Endothelial cell of umbilical vein (primary cell): ENCODE measurements around the gene ITPKC. TPM values are rescaled to one million over a fixed set of nuclear protein-coding genes. Genes with fewer than 3 reads are reported as not detected.

Source experiments
- BruUV-seq: library from RNA; stranded (reverse); fragments of 400-500 nt; replicated peaks from 2 replicates; lab custom pipeline; 2021; lab: Mats Ljungman, UMichigan
- CTCF ChIA-PET: fragments of 300-600, 350-600 bp; sonication (Branson Sonifier 250); formaldehyde crosslinking; loops from one replicate; lab custom pipeline; 2021; ENCODE audit warnings: antibody characterized with exemption, inconsistent platforms; lab: Charles Lee
- POLR2A ChIA-PET: fragments of 300-600, 350-600 bp; sonication (Branson Sonifier 250); formaldehyde crosslinking; loops from one replicate; lab custom pipeline; 2021; ENCODE audit warnings: antibody characterized with exemption, inconsistent platforms; lab: Charles Lee
- DNase-seq: peaks from one replicate; pipeline ENCODE4 v3.0.0-alpha.2; 2011; ENCODE audit warnings: low read depth, low spot score
- FAIRE-seq: peaks from 2 replicates; lab custom pipeline; 2011; peaks lifted over from hg19 to GRCh38; lab: Jason Lieb, UNC
- H2AFZ ChIP-seq: 2 replicates; pipeline ENCODE4 v1.6.0; 2012; ENCODE audit warnings: low read depth, low read length, control low read depth, inconsistent platforms
- H3K27ac ChIP-seq: 2 replicates; pipeline ENCODE4 v1.5.1; 2011; ENCODE audit warnings: low read depth, mild to moderate bottlenecking, control low read depth, low read length, moderate library complexity; ENCODE audit not compliant: insufficient read depth
- H3K27me3 ChIP-seq, 2 experiments: 2 replicates each; pipeline versions ENCODE4 v1.6.0 to v1.6.1; 2011; ENCODE audit warnings: low read length in 2 of 2, mixed read lengths in 1 of 2; ENCODE audit not compliant: control insufficient read depth in 2 of 2, insufficient read depth in 2 of 2
- H3K36me3 ChIP-seq, 2 experiments: 2 replicates in 1 of 2; 3 replicates in 1 of 2; pipeline ENCODE4 v1.5.1; 2011; ENCODE audit warnings: low read length in 2 of 2, mild to moderate bottlenecking in 1 of 2, moderate library complexity in 1 of 2; ENCODE audit not compliant: control insufficient read depth in 2 of 2, insufficient read depth in 2 of 2; ENCODE audit errors: extremely low read depth in 1 of 2
- H3K4me1 ChIP-seq: 3 replicates; pipeline ENCODE4 v1.5.1; 2011; ENCODE audit warnings: mild to moderate bottlenecking, low read length; ENCODE audit not compliant: control insufficient read depth, insufficient read depth; ENCODE audit errors: extremely low read depth
- H3K4me2 ChIP-seq: 2 replicates; pipeline ENCODE4 v1.6.1; 2011; ENCODE audit warnings: low read length, control low read depth, mixed read lengths; ENCODE audit not compliant: insufficient read depth
- H3K4me3 ChIP-seq, 3 experiments: fragments of 200-600 bp in 1 of 3; sonication (generic), shearing (Covaris generic) in 1 of 3; replicated peaks in 1 of 3; 2 replicates each; pipeline ENCODE4 v1.5.1; 2011 to 2016; ENCODE audit warnings: control low read depth in 3 of 3, low read length in 3 of 3, mild to moderate bottlenecking in 2 of 3, inconsistent platforms in 1 of 3, low read depth in 1 of 3, moderate library complexity in 1 of 3; ENCODE audit not compliant: insufficient read depth in 1 of 3
- H3K79me2 ChIP-seq: 2 replicates; pipeline ENCODE4 v1.6.0; 2012; ENCODE audit warnings: low read length, inconsistent platforms; ENCODE audit not compliant: control insufficient read depth, insufficient read depth
- H3K9ac ChIP-seq: replicated peaks from 2 replicates; pipeline ENCODE3; 2011; ENCODE audit warnings: low read length, control low read depth; ENCODE audit not compliant: insufficient read depth; ENCODE audit errors: extremely low read depth
- H3K9me1 ChIP-seq: replicated peaks from 3 replicates; pipeline ENCODE4 v1.6.0; 2011; ENCODE audit warnings: mild to moderate bottlenecking, low read length; ENCODE audit not compliant: control insufficient read depth, insufficient read depth; ENCODE audit errors: extremely low read depth
- H3K9me3 ChIP-seq: replicated peaks from 2 replicates; pipeline ENCODE4 v1.5.1; 2012; ENCODE audit warnings: low read length, inconsistent platforms; ENCODE audit not compliant: control insufficient read depth, insufficient read depth
- H4K20me1 ChIP-seq: replicated peaks from 2 replicates; pipeline ENCODE3; 2011; ENCODE audit warnings: mild to moderate bottlenecking, low read length; ENCODE audit not compliant: control insufficient read depth, insufficient read depth; ENCODE audit errors: extremely low read depth
- EZH2 ChIP-seq: IDR thresholded peaks from 2 replicates; pipeline ENCODE4 v1.6.1; 2012; ENCODE audit warnings: borderline replicate concordance, low read depth, mild to moderate bottlenecking, moderate library complexity, low read length, inconsistent platforms; ENCODE audit not compliant: severe bottlenecking
- FOS ChIP-seq: IDR thresholded peaks from 2 replicates; pipeline ENCODE4 v1.6.1; 2011; ENCODE audit warnings: mild to moderate bottlenecking, low read length, moderate library complexity, borderline replicate concordance; ENCODE audit not compliant: insufficient read depth
- GATA2 ChIP-seq: IDR thresholded peaks from 2 replicates; pipeline ENCODE4 v1.7.0; 2011; ENCODE audit warnings: low read depth, mild to moderate bottlenecking, moderate library complexity, mixed read lengths, low read length; ENCODE audit not compliant: insufficient read length, insufficient read depth
- JUN ChIP-seq: IDR thresholded peaks from 2 replicates; pipeline ENCODE4 v1.6.1; 2011; ENCODE audit warnings: borderline replicate concordance, low read depth; ENCODE audit not compliant: insufficient read length, insufficient read depth
- MYC ChIP-seq: IDR thresholded peaks from one replicate; pipeline ENCODE4 v1.6.1; 2011; ENCODE audit warnings: mild to moderate bottlenecking, low read depth, low read length
- POLR2A ChIP-seq: IDR thresholded peaks from 2 replicates; pipeline ENCODE4 v1.6.1; 2012; ENCODE audit warnings: low read depth, mild to moderate bottlenecking, control low read depth, low read length
- POLR2AphosphoS5 ChIP-seq: IDR thresholded peaks from 2 replicates; pipeline ENCODE4 v1.6.1; 2012; ENCODE audit warnings: low read depth, mild to moderate bottlenecking, control low read depth, low read length, moderate library complexity; ENCODE audit not compliant: insufficient read depth
- dilution Hi-C: fragments of 300-500 bp; cut with MboI; formaldehyde crosslinking; loops from one replicate; pipeline ENCODE4 v1.15.0; 2019; ENCODE audit warnings: low sequenced_read_pairs; ENCODE audit not compliant: extremely low pct_ligation_motif_present
- intact Hi-C: fragments of 100-400 bp; cut with micrococcal nuclease; formaldehyde crosslinking; loops from one replicate; pipeline ENCODE4 v1.10.0; 2022
- polyA plus RNA-seq, 4 experiments: library from polyadenylated mRNA; depleted of rRNA in 3 of 4; stranded (reverse) in 3 of 4; unstranded in 1 of 4; fragments of >200 nt; gene quantifications; 2 replicates each; pipeline versions ENCODE4 v1.2.1 to v1.2.3, GENCODE V29; 2011 to 2012; ENCODE audit warnings: missing spikeins in 1 of 4
- total RNA-seq: library from RNA; stranded (reverse); gene quantifications from 2 replicates; pipeline ENCODE4 v1.2.3, GENCODE V29; 2021
- TF ChIP-seq, protein P1 (sequence below), 2 donors: IDR thresholded peaks; 1 replicate in 1 of 2; 2 replicates in 1 of 2; pipeline ENCODE4 v1.5.1; 2011; ENCODE audit warnings: low read length in 2 of 2, mild to moderate bottlenecking in 2 of 2, moderate library complexity in 2 of 2, control low read depth in 1 of 2, inconsistent platforms in 1 of 2, low read depth in 1 of 2; ENCODE audit not compliant: insufficient read depth in 1 of 2; ENCODE audit errors: extremely low read depth in 1 of 2
- TF ChIP-seq, protein P2 (sequence below): IDR thresholded peaks from 2 replicates; pipeline ENCODE4 v1.6.1; 2011; ENCODE audit not compliant: insufficient read depth, insufficient read length

ITPKC gene
- total and polyA plus RNA-seq, 2 donors (not counting 3 experiments of a cell fraction or from before 2014, with no cell fraction given), result 7.3 to 16.1 TPM

DNA sequence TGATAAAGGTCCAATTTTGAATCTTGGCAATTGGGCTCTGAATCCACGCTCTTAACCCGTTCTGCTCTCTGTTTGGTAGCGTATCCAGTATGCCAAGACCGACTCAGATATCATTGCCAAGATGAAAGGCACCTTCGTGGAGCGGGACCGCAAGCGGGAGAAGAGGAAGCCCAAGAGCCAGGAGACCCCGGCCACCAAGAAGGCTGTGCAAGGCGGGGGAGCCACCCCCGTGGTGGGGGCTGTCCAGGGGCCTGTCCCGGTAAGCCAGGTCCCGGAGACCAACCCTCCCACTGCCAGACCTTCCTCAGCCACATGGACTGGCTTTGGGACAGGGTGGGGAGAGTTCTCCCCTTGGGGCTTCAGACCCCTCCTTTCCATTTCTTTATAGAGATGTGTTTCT lies 42.4 kb downstream of the ITPKC start:
- dilution Hi-C loops, result no loop called here
- FAIRE-seq, result no peak
- TF ChIP-seq FOS (no peak), JUN (no peak), GATA2 (no peak), EZH2 (no peak), MYC (no peak), POLR2A (no peak), POLR2AphosphoS5 (no peak)
- TF ChIP-seq, protein P1, sequence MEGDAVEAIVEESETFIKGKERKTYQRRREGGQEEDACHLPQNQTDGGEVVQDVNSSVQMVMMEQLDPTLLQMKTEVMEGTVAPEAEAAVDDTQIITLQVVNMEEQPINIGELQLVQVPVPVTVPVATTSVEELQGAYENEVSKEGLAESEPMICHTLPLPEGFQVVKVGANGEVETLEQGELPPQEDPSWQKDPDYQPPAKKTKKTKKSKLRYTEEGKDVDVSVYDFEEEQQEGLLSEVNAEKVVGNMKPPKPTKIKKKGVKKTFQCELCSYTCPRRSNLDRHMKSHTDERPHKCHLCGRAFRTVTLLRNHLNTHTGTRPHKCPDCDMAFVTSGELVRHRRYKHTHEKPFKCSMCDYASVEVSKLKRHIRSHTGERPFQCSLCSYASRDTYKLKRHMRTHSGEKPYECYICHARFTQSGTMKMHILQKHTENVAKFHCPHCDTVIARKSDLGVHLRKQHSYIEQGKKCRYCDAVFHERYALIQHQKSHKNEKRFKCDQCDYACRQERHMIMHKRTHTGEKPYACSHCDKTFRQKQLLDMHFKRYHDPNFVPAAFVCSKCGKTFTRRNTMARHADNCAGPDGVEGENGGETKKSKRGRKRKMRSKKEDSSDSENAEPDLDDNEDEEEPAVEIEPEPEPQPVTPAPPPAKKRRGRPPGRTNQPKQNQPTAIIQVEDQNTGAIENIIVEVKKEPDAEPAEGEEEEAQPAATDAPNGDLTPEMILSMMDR (IDR thresholded peaks at IDR 0.05; ENCODE audit: extremely low read depth in 1 of 2, insufficient read depth in 1 of 2, low read depth in 1 of 2, low read length in 2 of 2), result no peak
- TF ChIP-seq, protein P2, sequence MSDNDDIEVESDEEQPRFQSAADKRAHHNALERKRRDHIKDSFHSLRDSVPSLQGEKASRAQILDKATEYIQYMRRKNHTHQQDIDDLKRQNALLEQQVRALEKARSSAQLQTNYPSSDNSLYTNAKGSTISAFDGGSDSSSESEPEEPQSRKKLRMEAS, result no peak
- Histone ChIP-seq H3K27me3 (no peaks in the 10 kb centered on the region), H3K9me3 (no peaks in the 10 kb centered on the region), H3K9me1 (no peaks in the 10 kb centered on the region), H3K4me1 (peaks cover 30% of the 10 kb centered on the region), H4K20me1 (no peaks in the 10 kb centered on the region), H3K27ac (no peak overlapping the region), H3K79me2 (peaks cover 55% of the 10 kb centered on the region), H3K9ac (no peak overlapping the region), H3K4me2 (no peak overlapping the region), H2AFZ (no peak overlapping the region), H3K4me3 (no peak overlapping the region), H3K36me3 (peaks cover 28 to 59% of the 10 kb centered on the region in 2 experiments)
- no peak for DNase-seq
- intact Hi-C loops, result no loop called here
- BruUV-seq, result no TSS peak
- ChIA-PET POLR2A (no interaction called here), CTCF (no interaction called here)
